Keratinocyte (primary cell): ENCODE results near the gene TULP1.

ENCODE experiments used
- CTCF ChIP-seq, 3 experiments: IDR thresholded peaks in 1 of 3; conservative IDR thresholded peaks in 1 of 3; optimal IDR thresholded peaks in 1 of 3; 2 replicates in 2 of 3; 3 replicates in 1 of 3; pipeline versions ENCODE3 to v1.5.1; 2011; ENCODE audit warnings: low read length in 3 of 3, mild to moderate bottlenecking in 3 of 3, moderate library complexity in 2 of 3, control low read depth in 1 of 3, inconsistent platforms in 1 of 3; ENCODE audit not compliant: insufficient read depth in 2 of 3; ENCODE audit errors: extremely low read depth in 1 of 3
- EZH2 ChIP-seq: IDR thresholded peaks from one replicate; pipeline ENCODE4 v1.6.1; 2012; ENCODE audit warnings: inconsistent platforms, mild to moderate bottlenecking, low read length, moderate library complexity

- TF ChIP-seq CTCF (optimal IDR thresholded peaks at IDR 0.05 in 1 of 3, IDR thresholded peaks at IDR 0.05 in 1 of 3, conservative IDR thresholded peaks at IDR 0.05 in 1 of 3; ENCODE audit: extremely low read depth in 1 of 3, insufficient read depth in 2 of 3, low read length in 3 of 3) (no peak), EZH2 (no peak)
These were observed 21.7 kb downstream of the TULP1 start for GRCh38 chr6:35490821-35491557.
